Measurements from ENCODE around the gene ZNF761. TPM values are rescaled to one million over a fixed set of nuclear protein-coding genes. Genes with fewer than 3 reads are reported as not detected.
"Not testable (repeated sequence)": the region's sequence is repeated elsewhere in the genome, so short reads cannot be mapped to it uniquely, and the experiment has no call there.

Gene ZNF761
- total RNA-seq, 1 donor from 2014 or later, result 13.8 TPM

GRCh38 chr19:53471916-53472315 lies 40.1 kb downstream of the ZNF761 start:
- ChIA-PET POLR2A (interaction anchor here (0.7 kb wide), 1 partner anchor 151 kb away, joined by 4 read pairs; no protein-coding TSS in a partner anchor), CTCF (no interaction called here)
- intact Hi-C loops (cut with micrococcal nuclease), result no loop called here
- no peak for TF ChIP-seq CTCF (IDR thresholded peaks at IDR 0.05)
- peaks cover 60% of the 10 kb centered on the region for H3K36me3 Mint-ChIP-seq (ENCODE audit: low read depth)
- DNase-seq, result no peak
- H3K4me1 Mint-ChIP-seq, result peaks cover 22% of the 10 kb centered on the region
- ATAC-seq (ENCODE audit: low read depth), result no peak
- peaks cover 14% of the 10 kb centered on the region for H3K9me3 Mint-ChIP-seq
- no peak overlapping the region for H3K4me3 Mint-ChIP-seq
- no peak overlapping the region for H3K27ac Mint-ChIP-seq
- H3K27me3 Mint-ChIP-seq, result no peaks in the 10 kb centered on the region

DNA sequence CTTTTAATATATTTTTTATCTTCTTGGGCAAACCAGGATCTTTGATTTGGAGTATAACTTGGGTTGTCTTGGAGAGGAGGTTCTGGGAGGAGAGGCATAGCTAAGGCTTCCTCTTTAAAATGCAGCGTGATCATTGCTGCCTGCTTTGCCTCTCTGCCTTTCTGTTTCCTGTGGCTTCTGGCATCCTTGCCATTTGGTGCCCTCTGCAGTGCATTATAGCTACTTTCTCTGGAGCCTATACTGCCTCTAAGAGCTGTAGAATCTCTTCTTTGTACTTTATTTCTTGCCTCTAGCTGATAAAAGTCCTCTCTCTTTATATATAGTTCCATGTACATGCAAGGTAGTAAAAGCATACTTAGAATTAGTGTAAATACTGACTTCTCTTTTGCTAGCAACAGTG lies 43.0 kb downstream of the ZNF761 start:
- Mint-ChIP-seq H3K36me3 (ENCODE audit: low read depth) (peaks cover 81% of the 10 kb centered on the region), H3K9me3 (peaks cover 26% of the 10 kb centered on the region)
- CTCF ChIA-PET; POLR2A ChIA-PET; DNase-seq; H3K4me1 Mint-ChIP-seq; H3K27me3 Mint-ChIP-seq; ATAC-seq (ENCODE audit: low read depth); H3K4me3 Mint-ChIP-seq; H3K27ac Mint-ChIP-seq: not testable (repeated sequence)
- intact Hi-C loops (cut with micrococcal nuclease), result loop anchor here (1.0 kb wide), 1 partner anchor 37 kb away; no protein-coding TSS in a partner anchor

DNA sequence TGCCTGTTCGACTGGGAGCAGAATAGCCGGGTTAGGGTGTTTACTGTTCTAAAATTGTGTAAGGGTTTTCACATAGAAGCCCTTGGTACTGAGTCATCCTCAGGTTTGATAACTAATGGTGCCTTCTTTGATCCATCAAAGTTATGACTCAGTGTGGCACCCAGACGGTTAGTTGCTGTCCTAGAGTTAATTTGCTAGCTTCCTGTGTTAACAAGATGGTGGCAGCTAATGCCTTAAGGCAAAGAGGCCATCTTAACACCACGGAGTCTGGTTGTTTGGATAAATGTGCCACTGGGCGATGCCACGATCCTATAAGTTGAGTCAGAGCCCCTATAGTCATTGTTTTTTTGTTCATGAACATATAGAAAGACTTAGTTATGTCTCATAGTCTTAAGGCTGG lies 43.7 kb downstream of the ZNF761 start:
- H3K4me3 Mint-ChIP-seq; POLR2A ChIA-PET; ATAC-seq (ENCODE audit: low read depth); H3K4me1 Mint-ChIP-seq; CTCF ChIA-PET; DNase-seq; H3K27ac Mint-ChIP-seq; H3K27me3 Mint-ChIP-seq: not testable (repeated sequence)
- intact Hi-C loops (cut with micrococcal nuclease), result loop anchor here (1.0 kb wide), 1 partner anchor 37 kb away; no protein-coding TSS in a partner anchor
- H3K9me3 Mint-ChIP-seq, result peaks cover 28% of the 10 kb centered on the region
- H3K36me3 Mint-ChIP-seq (ENCODE audit: low read depth), result peaks cover 85% of the 10 kb centered on the region

DNA sequence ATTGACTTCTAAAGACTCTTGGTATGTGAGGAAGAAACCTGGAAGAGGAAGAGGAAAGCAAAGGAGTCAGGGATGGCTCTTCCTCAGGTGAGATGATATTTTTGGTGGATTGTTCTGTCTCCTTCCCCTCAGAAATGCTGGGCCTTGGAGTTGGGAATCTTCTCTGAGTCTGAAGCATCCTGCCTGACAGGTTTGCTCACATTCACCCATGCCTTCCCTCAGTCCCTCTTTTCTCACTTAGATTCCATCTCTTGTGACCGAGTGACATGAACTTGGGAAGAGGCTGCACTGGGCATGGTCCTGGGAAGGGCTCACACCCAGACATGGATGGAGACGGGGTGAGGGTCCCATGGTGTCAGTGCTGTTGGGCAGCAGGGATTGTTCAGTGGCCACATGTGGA lies 52.0 kb downstream of the ZNF761 start:
- H3K4me1 Mint-ChIP-seq; CTCF ChIA-PET; DNase-seq; H3K27ac Mint-ChIP-seq; H3K27me3 Mint-ChIP-seq; ATAC-seq (ENCODE audit: low read depth); intact Hi-C loops (cut with micrococcal nuclease); POLR2A ChIA-PET; H3K4me3 Mint-ChIP-seq: not testable (repeated sequence)
- Mint-ChIP-seq H3K36me3 (ENCODE audit: low read depth) (peaks cover 93% of the 10 kb centered on the region), H3K9me3 (peaks cover 39% of the 10 kb centered on the region)

DNA sequence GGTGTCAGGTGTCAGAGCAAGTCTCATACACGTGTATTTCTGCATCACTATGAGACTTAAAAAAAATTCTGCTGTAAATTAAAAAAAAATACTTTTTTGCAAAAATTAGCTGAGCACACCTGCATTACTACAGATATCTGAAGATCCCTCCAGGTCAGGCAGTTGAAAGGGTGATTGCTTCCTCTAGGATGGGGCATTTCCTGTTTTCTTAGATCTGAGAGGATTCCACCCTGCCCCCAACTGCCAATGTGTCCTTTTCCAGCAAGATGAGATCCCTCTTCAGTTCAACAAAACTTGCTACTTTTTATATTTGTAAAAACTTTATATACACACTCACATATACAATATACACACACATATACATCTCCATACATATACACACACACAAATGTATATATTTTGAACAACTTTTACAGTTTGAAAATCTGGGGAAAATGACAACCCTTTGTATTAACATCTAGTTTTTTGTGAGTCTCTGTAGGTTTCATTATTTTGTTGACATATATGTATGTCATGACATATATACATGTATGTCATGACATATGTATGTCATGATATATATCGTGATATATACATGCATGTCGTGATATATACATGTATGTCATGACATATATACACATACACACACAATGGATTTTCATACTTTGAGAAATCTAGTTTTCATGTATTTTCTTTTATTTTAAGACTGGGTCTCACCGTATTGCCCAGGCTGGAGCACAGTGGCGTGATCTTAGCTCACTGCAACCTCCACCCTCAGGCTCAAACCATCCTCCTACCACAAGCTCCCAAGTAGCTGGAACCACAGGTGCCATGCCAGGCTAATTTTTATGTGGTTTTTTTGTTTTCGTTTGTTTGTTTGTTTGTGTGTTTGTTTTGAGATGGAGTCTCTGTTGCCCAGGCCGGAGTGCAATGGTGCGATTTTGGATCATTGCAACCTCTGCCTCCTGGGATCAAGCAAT lies 53.5 kb downstream of the ZNF761 start:
- ATAC-seq (ENCODE audit: low read depth) (no peak), DNase-seq (no peak)
- ChIA-PET POLR2A (no interaction called here), CTCF (no interaction called here)
- no peak for TF ChIP-seq CTCF (IDR thresholded peaks at IDR 0.05)
- H3K36me3 Mint-ChIP-seq (ENCODE audit: low read depth), result peaks cover 88% of the 10 kb centered on the region
- no peak overlapping the region for H3K27ac Mint-ChIP-seq
- H3K4me3 Mint-ChIP-seq, result no peak overlapping the region
- intact Hi-C loops (cut with micrococcal nuclease), result no loop called here
- no peaks in the 10 kb centered on the region for H3K27me3 Mint-ChIP-seq
- H3K4me1 Mint-ChIP-seq, result no peaks in the 10 kb centered on the region
- H3K9me3 Mint-ChIP-seq, result peaks cover 36% of the 10 kb centered on the region

DNA sequence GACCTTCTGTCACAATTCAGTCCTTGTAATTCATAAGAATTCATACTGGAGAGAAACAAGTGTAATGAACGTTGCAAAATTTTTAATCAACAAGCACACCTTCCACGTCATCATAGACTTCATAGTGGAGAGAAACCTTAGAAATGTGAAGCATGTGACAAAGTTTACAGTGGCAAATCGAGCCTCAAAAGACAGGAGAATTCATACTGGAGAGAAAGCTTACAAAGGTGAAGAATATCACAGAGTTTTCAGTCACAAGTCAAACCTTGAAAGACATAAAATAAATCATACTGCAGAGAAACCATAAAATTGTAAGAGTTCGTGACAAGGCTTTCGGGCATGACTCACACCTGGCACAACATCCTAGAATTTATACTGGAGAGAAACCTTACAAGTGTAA lies 60.4 kb downstream of the ZNF761 start:
- Mint-ChIP-seq H3K9me3 (peaks cover 51% of the 10 kb centered on the region), H3K4me3 (no peak overlapping the region), H3K4me1 (no peaks in the 10 kb centered on the region), H3K36me3 (ENCODE audit: low read depth) (peaks cover 63% of the 10 kb centered on the region), H3K27ac (no peak overlapping the region), H3K27me3 (no peaks in the 10 kb centered on the region)
- no peak for DNase-seq
- intact Hi-C loops (cut with micrococcal nuclease), result no loop called here
- no peak for TF ChIP-seq CTCF (IDR thresholded peaks at IDR 0.05)
- ChIA-PET POLR2A (no interaction called here), CTCF (no interaction called here)
- ATAC-seq (ENCODE audit: low read depth), result no peak

GRCh38 chr19:53497311-53498023 lies 65.7 kb downstream of the ZNF761 start:
- peaks cover 16% of the 10 kb centered on the region for H3K36me3 Mint-ChIP-seq (ENCODE audit: low read depth)
- H3K27ac Mint-ChIP-seq; DNase-seq; POLR2A ChIA-PET; ATAC-seq (ENCODE audit: low read depth); H3K4me3 Mint-ChIP-seq; H3K27me3 Mint-ChIP-seq; CTCF ChIA-PET; H3K4me1 Mint-ChIP-seq; intact Hi-C loops (cut with micrococcal nuclease): not testable (repeated sequence)
- peaks cover 30% of the 10 kb centered on the region for H3K9me3 Mint-ChIP-seq

DNA sequence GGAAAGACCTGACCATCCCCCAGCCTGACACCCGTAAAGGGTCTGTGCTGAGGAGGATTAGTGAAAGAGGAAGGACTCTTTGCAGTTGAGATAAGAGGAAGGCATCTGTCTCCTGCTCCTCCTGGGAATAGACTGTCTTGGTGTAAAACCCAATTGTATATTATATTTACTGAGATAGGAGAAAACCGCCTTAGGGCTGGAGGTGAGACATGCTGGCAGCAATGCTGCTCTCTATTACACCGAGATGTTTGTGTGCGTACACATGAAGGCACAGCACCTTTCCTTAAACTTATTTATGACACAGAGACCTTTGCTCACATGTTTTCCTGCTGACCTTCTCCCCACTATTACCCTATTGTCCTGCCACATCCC lies 66.2 kb downstream of the ZNF761 start:
- intact Hi-C loops (cut with micrococcal nuclease), result not testable (repeated sequence)

GRCh38 chr19:53503151-53503550 lies 71.4 kb downstream of the ZNF761 start:
- H3K4me1 Mint-ChIP-seq; CTCF ChIA-PET; POLR2A ChIA-PET; H3K4me3 Mint-ChIP-seq; DNase-seq; H3K27me3 Mint-ChIP-seq; H3K9me3 Mint-ChIP-seq; ATAC-seq (ENCODE audit: low read depth); intact Hi-C loops (cut with micrococcal nuclease); H3K27ac Mint-ChIP-seq; H3K36me3 Mint-ChIP-seq (ENCODE audit: low read depth): not testable (repeated sequence)

More for the DNA sequence above, 66.2 kb downstream of the ZNF761 start:
- H3K27me3 Mint-ChIP-seq; H3K4me1 Mint-ChIP-seq; H3K27ac Mint-ChIP-seq; ATAC-seq (ENCODE audit: low read depth); DNase-seq; H3K4me3 Mint-ChIP-seq; CTCF ChIA-PET; POLR2A ChIA-PET: not testable (repeated sequence)
- H3K36me3 Mint-ChIP-seq (ENCODE audit: low read depth), result peaks cover 11% of the 10 kb centered on the region
- peaks cover 24% of the 10 kb centered on the region for H3K9me3 Mint-ChIP-seq

Measured in activated B cell treated with CpG ODN at 0.5 μM for 24 hours (primary cell).